Vagina (tissue), 2 donors: ENCODE measurements around the gene SAE1.

Source experiments
- POLR2A ChIP-seq, 2 donors: fragments of 450-650 bp; IDR thresholded peaks; one replicate each; pipeline ENCODE4 v1.6.1; 2017; ENCODE audit warnings: antibody characterized with exemption in 2 of 2, mild to moderate bottlenecking in 2 of 2, moderate library complexity in 2 of 2
- POLR2AphosphoS5 ChIP-seq, 2 donors: sonication (generic); formaldehyde crosslinking; IDR thresholded peaks; one replicate each; pipeline ENCODE4 v1.9.0; 2017; ENCODE audit warnings: antibody characterized with exemption in 2 of 2, mild to moderate bottlenecking in 2 of 2, low read depth in 1 of 2; ENCODE audit not compliant: insufficient read depth in 1 of 2
- TF ChIP-seq, protein P1 (sequence below), 3 experiments: fragments of 450-650 bp in 2 of 3; fragments of 200-600 bp in 1 of 3; sonication (generic) in 1 of 3; IDR thresholded peaks; one replicate each; pipeline ENCODE4 v1.5.1; 2017 to 2019; ENCODE audit warnings: antibody characterized with exemption in 3 of 3, mild to moderate bottlenecking in 2 of 3, moderate library complexity in 2 of 3

DNA sequence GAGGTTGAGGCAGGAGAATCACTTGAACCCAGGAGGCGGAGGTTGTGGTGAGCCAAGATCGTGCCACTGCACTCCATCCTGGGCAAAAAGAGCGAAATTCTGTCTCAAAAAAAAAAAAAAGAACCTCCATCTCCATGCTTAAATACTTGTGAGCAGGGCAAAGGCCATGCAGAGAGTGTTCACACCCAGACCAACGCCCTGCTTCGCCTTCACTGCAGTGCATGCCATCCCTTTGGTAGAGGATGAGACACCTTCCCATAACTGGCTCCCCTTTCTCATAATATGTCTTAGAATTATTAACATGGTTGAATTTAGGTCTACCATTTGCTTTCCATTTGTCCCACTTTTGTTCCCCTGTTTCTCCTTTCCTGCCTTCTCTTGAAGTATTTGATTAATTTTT, 84.9 kb downstream of the SAE1 start:
- TF ChIP-seq, protein P1, sequence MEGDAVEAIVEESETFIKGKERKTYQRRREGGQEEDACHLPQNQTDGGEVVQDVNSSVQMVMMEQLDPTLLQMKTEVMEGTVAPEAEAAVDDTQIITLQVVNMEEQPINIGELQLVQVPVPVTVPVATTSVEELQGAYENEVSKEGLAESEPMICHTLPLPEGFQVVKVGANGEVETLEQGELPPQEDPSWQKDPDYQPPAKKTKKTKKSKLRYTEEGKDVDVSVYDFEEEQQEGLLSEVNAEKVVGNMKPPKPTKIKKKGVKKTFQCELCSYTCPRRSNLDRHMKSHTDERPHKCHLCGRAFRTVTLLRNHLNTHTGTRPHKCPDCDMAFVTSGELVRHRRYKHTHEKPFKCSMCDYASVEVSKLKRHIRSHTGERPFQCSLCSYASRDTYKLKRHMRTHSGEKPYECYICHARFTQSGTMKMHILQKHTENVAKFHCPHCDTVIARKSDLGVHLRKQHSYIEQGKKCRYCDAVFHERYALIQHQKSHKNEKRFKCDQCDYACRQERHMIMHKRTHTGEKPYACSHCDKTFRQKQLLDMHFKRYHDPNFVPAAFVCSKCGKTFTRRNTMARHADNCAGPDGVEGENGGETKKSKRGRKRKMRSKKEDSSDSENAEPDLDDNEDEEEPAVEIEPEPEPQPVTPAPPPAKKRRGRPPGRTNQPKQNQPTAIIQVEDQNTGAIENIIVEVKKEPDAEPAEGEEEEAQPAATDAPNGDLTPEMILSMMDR (IDR thresholded peaks at IDR 0.05) = no peak
- no peak for TF ChIP-seq POLR2A (IDR thresholded peaks at IDR 0.05)
- TF ChIP-seq POLR2AphosphoS5 (IDR thresholded peaks at IDR 0.05; ENCODE audit: insufficient read depth in 1 of 2, low read depth in 1 of 2) = no peak
